GM12878 (cell line): Measurements from ENCODE around the gene APPBP2. TPM values are rescaled to one million over a fixed set of nuclear protein-coding genes. Genes with fewer than 3 reads are reported as not detected.

Experiments used
- ATAC-seq: fragments of 200-7000 bp; cut with Tn5 transposase; 3 replicates; pipeline ENCODE4 v1.9.1; 2020; ENCODE audit warnings: mild to moderate bottlenecking, moderate library complexity
- BruUV-seq: library from RNA; stranded (reverse); fragments of 400-500 nt; replicated peaks from 2 replicates; lab custom pipeline; 2021; lab: Mats Ljungman, UMichigan
- CTCF ChIA-PET: fragments of 300-600 bp; sonication (Branson Sonifier 250); formaldehyde crosslinking; extraction: SDS; loops from one replicate; lab custom pipeline; 2021; ENCODE audit warnings: inconsistent platforms; lab: Yijun Ruan, JAX
- POLR2A ChIA-PET: fragments of 350-600 bp; formaldehyde crosslinking; extraction: SDS; loops from one replicate; lab custom pipeline; 2021; ENCODE audit warnings: inconsistent platforms; lab: Charles Lee
- RAD21 ChIA-PET: fragments of 300-600 bp; sonication (Branson Sonifier 250); formaldehyde crosslinking; loops from one replicate; lab custom pipeline; 2023; ENCODE audit warnings: antibody characterized with exemption; ENCODE audit not compliant: unreplicated experiment; lab: Charles Lee
- SMC1A ChIA-PET: fragments of 300-600 bp; sonication (Branson Sonifier 250); formaldehyde crosslinking; loops from one replicate; lab custom pipeline; 2023; ENCODE audit not compliant: unreplicated experiment, uncharacterized antibody; lab: Charles Lee
- DNase-seq: peaks from one replicate; pipeline ENCODE4 v3.0.0-alpha.2; 2011; ENCODE audit warnings: low read depth, low spot score
- FAIRE-seq: peaks from 3 replicates; lab custom pipeline; 2011; peaks lifted over from hg19 to GRCh38; lab: Jason Lieb, UNC
- H2AFZ ChIP-seq: 2 replicates; pipeline ENCODE4 v1.6.0; 2011; ENCODE audit warnings: low read depth, low read length, control low read depth; ENCODE audit not compliant: control insufficient read depth
- H3K27ac ChIP-seq: 2 replicates; pipeline ENCODE4 v1.5.1; 2011; ENCODE audit warnings: control low read depth; ENCODE audit not compliant: control insufficient read depth, insufficient read depth
- H3K27me3 ChIP-seq, 2 experiments: replicated peaks in 1 of 2; 2 replicates each; pipeline versions ENCODE4 v1.6.0 to v1.6.1; 2011; ENCODE audit warnings: low read length in 1 of 2; ENCODE audit not compliant: control insufficient read depth in 2 of 2, insufficient read depth in 2 of 2
- H3K36me3 ChIP-seq, 2 experiments: 2 replicates each; pipeline ENCODE4 v1.5.1; 2011; ENCODE audit warnings: low read length in 1 of 2; ENCODE audit not compliant: control insufficient read depth in 2 of 2, insufficient read depth in 2 of 2
- H3K4me1 ChIP-seq: 2 replicates; pipeline ENCODE4 v1.6.1; 2011; ENCODE audit warnings: mild to moderate bottlenecking, low read length, moderate library complexity, mixed read lengths; ENCODE audit not compliant: control insufficient read depth, insufficient read depth
- H3K4me2 ChIP-seq: 2 replicates; pipeline ENCODE4 v1.6.0; 2011; ENCODE audit warnings: control low read depth; ENCODE audit not compliant: control insufficient read depth, insufficient read depth
- H3K4me3 ChIP-seq: fragments of 200-600 bp; sonication (generic); 2 replicates; pipeline ENCODE4 v1.5.1; 2016
- H3K79me2 ChIP-seq: 2 replicates; pipeline ENCODE4 v1.6.0; 2011; ENCODE audit warnings: low read length; ENCODE audit not compliant: control insufficient read depth, insufficient read depth
- H3K9ac ChIP-seq: 2 replicates; pipeline ENCODE4 v1.8.0; 2011; ENCODE audit warnings: low read length, control low read depth, mixed read lengths; ENCODE audit not compliant: control insufficient read depth, insufficient read depth
- H3K9me3 ChIP-seq: replicated peaks from 3 replicates; pipeline ENCODE4 v1.5.1; 2011; ENCODE audit warnings: mild to moderate bottlenecking, low read length; ENCODE audit not compliant: control insufficient read depth, insufficient read depth
- H4K20me1 ChIP-seq: 2 replicates; pipeline ENCODE4 v1.6.0; 2011; ENCODE audit not compliant: control insufficient read depth, insufficient read depth
- CHD1 ChIP-seq: IDR thresholded peaks from 2 replicates; pipeline ENCODE4 v1.6.1; 2012; ENCODE audit warnings: low read depth, low read length, improper control_type of control experiment
- CHD2 ChIP-seq: IDR thresholded peaks from 2 replicates; pipeline ENCODE4 v1.6.1; 2011; ENCODE audit warnings: low read depth, low read length, improper control_type of control experiment, borderline replicate concordance
- ESRRA ChIP-seq: IDR thresholded peaks from 2 replicates; pipeline ENCODE4 v1.6.1; 2012; ENCODE audit warnings: mild to moderate bottlenecking, low read length, improper control_type of control experiment
- ETV6 ChIP-seq, 2 experiments: fragments of 450-650 bp in 1 of 2; IDR thresholded peaks in 1 of 2; conservative IDR thresholded peaks in 1 of 2; 2 replicates each; pipeline ENCODE4 v1.6.1; 2014; ENCODE audit warnings: antibody characterized with exemption in 1 of 2, borderline replicate concordance in 1 of 2, low read depth in 1 of 2, mild to moderate bottlenecking in 1 of 2, moderate library complexity in 1 of 2
- FOXK2 ChIP-seq: fragments of 450-650 bp; IDR thresholded peaks from 2 replicates; pipeline ENCODE4 v1.6.1; 2017; ENCODE audit warnings: mild to moderate bottlenecking, moderate library complexity
- KAT2A ChIP-seq: conservative IDR thresholded peaks from 2 replicates; pipeline ENCODE4 v1.6.1; 2011; ENCODE audit warnings: low read depth, low read length; ENCODE audit not compliant: control insufficient read depth
- MEF2A ChIP-seq: IDR thresholded peaks from 2 replicates; pipeline ENCODE4 v1.6.1; 2011; ENCODE audit warnings: low read depth, mild to moderate bottlenecking, low read length, moderate library complexity; ENCODE audit not compliant: insufficient read depth
- PAX8 ChIP-seq: fragments of 450-650 bp; IDR thresholded peaks from 2 replicates; pipeline ENCODE4 v1.6.1; 2017; ENCODE audit warnings: mild to moderate bottlenecking, moderate library complexity
- RBBP5 ChIP-seq: fragments of 200-600 bp; sonication (generic); conservative IDR thresholded peaks from 2 replicates; pipeline ENCODE4 v1.6.1; 2016
- RCOR1 ChIP-seq: conservative IDR thresholded peaks from 2 replicates; pipeline ENCODE4 v1.6.1; 2012; ENCODE audit warnings: low read depth, low read length, improper control_type of control experiment
- SIX5 ChIP-seq: IDR thresholded peaks from 2 replicates; pipeline ENCODE4 v1.6.1; 2011; ENCODE audit warnings: mild to moderate bottlenecking, low read depth, low read length, moderate library complexity; ENCODE audit not compliant: severe bottlenecking
- TBL1XR1 ChIP-seq: IDR thresholded peaks from 2 replicates; pipeline ENCODE4 v1.6.1; 2012; ENCODE audit warnings: low read depth, low read length, improper control_type of control experiment
- WGBS: methylation state at CpG from one replicate; pipeline ENCODE4 v1.1.6; 2016; ENCODE audit warnings: low lambda C conversion rate; ENCODE audit not compliant: insufficient replicate concordance, insufficient coverage; ENCODE audit errors: missing lambda C conversion rate; 5-methylcytosine and 5-hydroxymethylcytosine counted together
- in situ Hi-C: fragments of 300-500 bp; cut with MboI; formaldehyde crosslinking; loops from 9 replicates; pipeline ENCODE4 v1.14.3; 2018; ENCODE audit warnings: mixed read lengths
- intact Hi-C: fragments of 100-400 bp; cut with micrococcal nuclease; formaldehyde crosslinking; loops from one replicate; pipeline ENCODE4 v1.14.2; 2022; ENCODE audit not compliant: unreplicated experiment
- polyA plus RNA-seq, 11 experiments: library from polyadenylated mRNA; depleted of rRNA in 4 of 11; unstranded in 6 of 11; stranded (reverse) in 5 of 11; fragments of >200 nt; fragmentation: Nextera tagmentation in 4 of 11; fragmentation: Illumina TruSeq in 1 of 11; extraction: Ambion mirVana in 4 of 11; extraction: Trizol in 1 of 11; gene quantifications; 1 replicate in 1 of 11; 2 replicates in 10 of 11; pipeline versions ENCODE4 v1.2.1 to v1.2.3, GENCODE V29; 2011 to 2016; ENCODE audit warnings: inconsistent platforms in 2 of 11, missing spikeins in 2 of 11, low read depth in 1 of 11
- total RNA-seq, 4 experiments: library from RNA; depleted of rRNA in 3 of 4; stranded (reverse); fragments of >200 nt in 3 of 4; fragmentation: Illumina TruSeq in 1 of 4; extraction: Trizol in 1 of 4; gene quantifications; 2 replicates each; pipeline versions ENCODE4 v1.2.1 to v1.2.3, GENCODE V29; 2013 to 2021
- TF ChIP-seq, protein P1 (sequence below): IDR thresholded peaks from 2 replicates; pipeline ENCODE4 v1.6.1; 2012; ENCODE audit warnings: mild to moderate bottlenecking, low read depth, low read length
- TF ChIP-seq, protein P2 (sequence below): IDR thresholded peaks from 2 replicates; pipeline ENCODE4 v1.6.1; 2011; ENCODE audit warnings: borderline replicate concordance, low read depth, mild to moderate bottlenecking, moderate library complexity, mixed read lengths, low read length; ENCODE audit not compliant: insufficient read depth; ENCODE audit errors: extremely low read length
- TF ChIP-seq, protein P3 (sequence below): fragments of 450-650 bp; formaldehyde crosslinking; IDR thresholded peaks from 2 replicates; pipeline ENCODE4 v1.4.0; 2022; ENCODE audit warnings: mild to moderate bottlenecking, moderate library complexity

Gene APPBP2
- total and polyA plus RNA-seq, 10 of the 15 experiments (the other 5 are each of a cell fraction or from before 2014, with no cell fraction given): 4.3 to 30.8 (median 13.1) TPM

DNA sequence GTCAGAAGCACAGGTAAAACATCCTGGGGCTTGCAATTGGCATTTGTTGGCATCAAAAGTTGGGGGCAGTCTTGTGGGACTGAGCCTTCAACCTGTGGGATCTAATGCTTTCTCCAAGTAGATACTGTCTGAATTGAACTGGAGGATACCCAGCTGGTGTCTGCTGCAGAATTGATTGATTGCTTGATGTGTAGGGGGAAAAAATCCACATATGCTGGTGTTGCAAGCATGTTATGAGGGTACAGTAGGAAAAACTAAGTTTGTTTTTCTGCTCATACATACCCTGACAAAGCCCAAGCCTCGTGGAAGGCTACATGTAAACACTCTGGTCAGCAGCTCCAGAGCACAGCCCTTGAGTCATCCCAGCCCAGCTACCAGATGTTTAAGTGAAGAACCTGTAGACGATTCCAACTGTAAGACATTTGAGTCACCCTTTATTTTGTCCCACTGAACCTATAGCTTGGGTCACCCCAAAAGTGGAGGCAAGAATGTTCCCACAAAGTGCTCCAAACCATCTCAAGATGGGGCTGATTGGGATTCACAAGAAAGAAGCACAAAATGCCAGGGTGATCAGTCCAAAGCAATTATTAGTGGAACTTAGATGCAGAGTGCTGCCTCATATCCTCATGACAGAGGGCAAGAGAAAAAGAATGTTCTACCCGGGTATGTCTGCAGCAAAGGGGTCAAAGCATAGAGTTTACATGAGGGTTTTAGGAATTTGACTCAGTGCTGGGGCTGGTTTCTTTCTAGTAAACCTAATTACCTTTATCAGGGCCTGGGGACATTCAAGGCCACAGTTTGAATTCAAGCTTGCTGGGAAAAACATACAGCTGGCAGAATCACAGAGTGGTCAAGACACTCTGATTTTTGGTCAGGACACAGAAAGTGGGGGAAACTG is 9.6 kb upstream of the APPBP2 start:
- Histone ChIP-seq H2AFZ (no peak overlapping the region), H3K79me2 (no peaks in the 10 kb centered on the region), H3K9me3 (no peaks in the 10 kb centered on the region), H3K4me1 (no peaks in the 10 kb centered on the region), H3K27ac (no peak overlapping the region), H3K9ac (no peak overlapping the region), H3K4me2 (no peak overlapping the region), H4K20me1 (no peaks in the 10 kb centered on the region), H3K36me3 (no peaks in the 10 kb centered on the region), H3K4me3 (no peak overlapping the region), H3K27me3 (no peaks in the 10 kb centered on the region)
- ATAC-seq (no peak), FAIRE-seq (no peak), DNase-seq (no peak)
- in situ Hi-C loops (no loop called here), intact Hi-C loops (no loop called here)
- CTCF ChIA-PET: interaction anchor here (0.5 kb wide), 1 partner anchor 803 kb away, joined by 4 read pairs; no protein-coding TSS in a partner anchor
- WGBS: 77% methylated on average over 3 of the region's 3 CpGs
- BruUV-seq: no TSS peak
- POLR2A ChIA-PET: no interaction called here
- RAD21 ChIA-PET: interaction anchor here (0.6 kb wide), 1 partner anchor 66 kb away, joined by 4 read pairs; no protein-coding TSS in a partner anchor
- SMC1A ChIA-PET: interaction anchor here (0.5 to 1.3 kb wide), 2 partner anchors 33 to 1483 kb away, joined by 3 read pairs; no protein-coding TSS in a partner anchor
- TF ChIP-seq, protein P1, sequence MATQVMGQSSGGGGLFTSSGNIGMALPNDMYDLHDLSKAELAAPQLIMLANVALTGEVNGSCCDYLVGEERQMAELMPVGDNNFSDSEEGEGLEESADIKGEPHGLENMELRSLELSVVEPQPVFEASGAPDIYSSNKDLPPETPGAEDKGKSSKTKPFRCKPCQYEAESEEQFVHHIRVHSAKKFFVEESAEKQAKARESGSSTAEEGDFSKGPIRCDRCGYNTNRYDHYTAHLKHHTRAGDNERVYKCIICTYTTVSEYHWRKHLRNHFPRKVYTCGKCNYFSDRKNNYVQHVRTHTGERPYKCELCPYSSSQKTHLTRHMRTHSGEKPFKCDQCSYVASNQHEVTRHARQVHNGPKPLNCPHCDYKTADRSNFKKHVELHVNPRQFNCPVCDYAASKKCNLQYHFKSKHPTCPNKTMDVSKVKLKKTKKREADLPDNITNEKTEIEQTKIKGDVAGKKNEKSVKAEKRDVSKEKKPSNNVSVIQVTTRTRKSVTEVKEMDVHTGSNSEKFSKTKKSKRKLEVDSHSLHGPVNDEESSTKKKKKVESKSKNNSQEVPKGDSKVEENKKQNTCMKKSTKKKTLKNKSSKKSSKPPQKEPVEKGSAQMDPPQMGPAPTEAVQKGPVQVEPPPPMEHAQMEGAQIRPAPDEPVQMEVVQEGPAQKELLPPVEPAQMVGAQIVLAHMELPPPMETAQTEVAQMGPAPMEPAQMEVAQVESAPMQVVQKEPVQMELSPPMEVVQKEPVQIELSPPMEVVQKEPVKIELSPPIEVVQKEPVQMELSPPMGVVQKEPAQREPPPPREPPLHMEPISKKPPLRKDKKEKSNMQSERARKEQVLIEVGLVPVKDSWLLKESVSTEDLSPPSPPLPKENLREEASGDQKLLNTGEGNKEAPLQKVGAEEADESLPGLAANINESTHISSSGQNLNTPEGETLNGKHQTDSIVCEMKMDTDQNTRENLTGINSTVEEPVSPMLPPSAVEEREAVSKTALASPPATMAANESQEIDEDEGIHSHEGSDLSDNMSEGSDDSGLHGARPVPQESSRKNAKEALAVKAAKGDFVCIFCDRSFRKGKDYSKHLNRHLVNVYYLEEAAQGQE: no peak
- TF ChIP-seq, protein P2, sequence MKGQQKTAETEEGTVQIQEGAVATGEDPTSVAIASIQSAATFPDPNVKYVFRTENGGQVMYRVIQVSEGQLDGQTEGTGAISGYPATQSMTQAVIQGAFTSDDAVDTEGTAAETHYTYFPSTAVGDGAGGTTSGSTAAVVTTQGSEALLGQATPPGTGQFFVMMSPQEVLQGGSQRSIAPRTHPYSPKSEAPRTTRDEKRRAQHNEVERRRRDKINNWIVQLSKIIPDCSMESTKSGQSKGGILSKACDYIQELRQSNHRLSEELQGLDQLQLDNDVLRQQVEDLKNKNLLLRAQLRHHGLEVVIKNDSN: no peak
- TF ChIP-seq ESRRA (no peak), KAT2A (no peak), MEF2A (no peak), SIX5 (no peak), TBL1XR1 (no peak), RCOR1 (no peak), CHD1 (no peak), ETV6 (conservative IDR thresholded peaks at IDR 0.05 in 1 of 2, IDR thresholded peaks at IDR 0.05 in 1 of 2; ENCODE audit: borderline replicate concordance in 1 of 2, low read depth in 1 of 2) (no peak), FOXK2 (no peak), CHD2 (no peak), PAX8 (no peak), RBBP5 (no peak)
- TF ChIP-seq, protein P3, sequence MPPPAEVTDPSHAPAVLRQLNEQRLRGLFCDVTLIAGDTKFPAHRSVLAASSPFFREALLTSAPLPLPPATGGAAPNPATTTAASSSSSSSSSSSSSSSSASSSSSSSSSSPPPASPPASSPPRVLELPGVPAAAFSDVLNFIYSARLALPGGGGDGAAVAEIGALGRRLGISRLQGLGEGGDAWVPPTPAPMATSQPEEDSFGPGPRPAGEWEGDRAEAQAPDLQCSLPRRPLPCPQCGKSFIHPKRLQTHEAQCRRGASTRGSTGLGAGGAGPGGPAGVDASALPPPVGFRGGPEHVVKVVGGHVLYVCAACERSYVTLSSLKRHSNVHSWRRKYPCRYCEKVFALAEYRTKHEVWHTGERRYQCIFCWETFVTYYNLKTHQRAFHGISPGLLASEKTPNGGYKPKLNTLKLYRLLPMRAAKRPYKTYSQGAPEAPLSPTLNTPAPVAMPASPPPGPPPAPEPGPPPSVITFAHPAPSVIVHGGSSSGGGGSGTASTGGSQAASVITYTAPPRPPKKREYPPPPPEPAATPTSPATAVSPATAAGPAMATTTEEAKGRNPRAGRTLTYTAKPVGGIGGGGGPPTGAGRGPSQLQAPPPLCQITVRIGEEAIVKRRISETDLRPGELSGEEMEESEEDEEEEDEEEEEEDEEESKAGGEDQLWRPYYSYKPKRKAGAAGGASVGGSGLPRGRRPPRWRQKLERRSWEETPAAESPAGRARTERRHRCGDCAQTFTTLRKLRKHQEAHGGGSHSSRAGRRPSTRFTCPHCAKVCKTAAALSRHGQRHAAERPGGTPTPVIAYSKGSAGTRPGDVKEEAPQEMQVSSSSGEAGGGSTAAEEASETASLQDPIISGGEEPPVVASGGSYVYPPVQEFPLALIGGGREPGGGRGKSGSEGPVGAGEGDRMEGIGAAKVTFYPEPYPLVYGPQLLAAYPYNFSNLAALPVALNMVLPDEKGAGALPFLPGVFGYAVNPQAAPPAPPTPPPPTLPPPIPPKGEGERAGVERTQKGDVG (CRISPR knock-in tag): no peak
